Body of pancreas (tissue), 4 donors: ENCODE results near the gene P2RY8. TPM values are rescaled to one million over a fixed set of nuclear protein-coding genes. Genes with fewer than 3 reads are reported as not detected.

ENCODE experiments used
- ATAC-seq: fragments of 150-250 bp; one replicate; pipeline ENCODE4 v1.9.1; 2016
- DNase-seq, 4 donors: peaks; one replicate each; pipeline ENCODE4 v3.0.0-alpha.2; 2019
- H3K27ac ChIP-seq, 4 donors: fragments of 200-600 bp; sonication (generic); 1 replicate in 3 of 4; 2 replicates in 1 of 4; pipeline versions ENCODE4 v1.5.1 to v1.6.1; 2016 to 2019; ENCODE audit warnings: mild to moderate bottlenecking in 1 of 4, mixed read lengths in 1 of 4, moderate library complexity in 1 of 4
- H3K27me3 ChIP-seq, 2 donors: fragments of 200-600 bp; sonication (generic); one replicate each; pipeline ENCODE4 v1.6.0; 2016; ENCODE audit warnings: mild to moderate bottlenecking in 1 of 2
- H3K36me3 ChIP-seq, 2 donors: fragments of 200-600 bp; sonication (generic); replicated peaks in 1 of 2; 2 replicates each; pipeline ENCODE4 v1.5.1; 2016; ENCODE audit warnings: low read depth in 2 of 2; ENCODE audit not compliant: insufficient read depth in 1 of 2
- H3K4me1 ChIP-seq: fragments of 200-600 bp; sonication (generic); one replicate; pipeline ENCODE4 v1.6.0; 2016
- H3K4me3 ChIP-seq, 2 donors: fragments of 200-600 bp; sonication (generic); 1 replicate in 1 of 2; 2 replicates in 1 of 2; pipeline ENCODE4 v1.5.1; 2016 to 2019
- H3K9me3 ChIP-seq, 3 donors: fragments of 200-600 bp; sonication (generic); 1 replicate in 2 of 3; 2 replicates in 1 of 3; pipeline ENCODE4 v1.5.1; 2016
- CTCF ChIP-seq, 7 experiments: fragments of 450-650 bp in 4 of 7; fragments of 200-600 bp in 3 of 7; sonication (generic) in 3 of 7; IDR thresholded peaks; one replicate each; pipeline ENCODE4 v1.5.1; 2016 to 2019; ENCODE audit warnings: antibody characterized with exemption in 7 of 7
- POLR2A ChIP-seq, 3 donors: fragments of 450-650 bp; IDR thresholded peaks; one replicate each; pipeline ENCODE4 v1.6.1; 2016; ENCODE audit warnings: antibody characterized with exemption in 3 of 3, mild to moderate bottlenecking in 2 of 3
- WGBS, 2 donors: methylation state at CpG; one replicate each; pipeline ENCODE4 v1.1.5; 2017; 5-methylcytosine and 5-hydroxymethylcytosine counted together
- intact Hi-C: fragments of 100-400 bp; cut with DNase I; formaldehyde crosslinking; loops from one replicate; pipeline ENCODE4 v1.15.1; 2023
- total RNA-seq, 2 donors: library from RNA; depleted of rRNA; stranded (reverse); fragments of >200 nt; gene quantifications; one replicate each; pipeline ENCODE4 v1.1.0, GENCODE V29; 2016

P2RY8 gene
- total RNA-seq, 2 donors from 2014 or later = 0.66 to 0.78 TPM

DNA sequence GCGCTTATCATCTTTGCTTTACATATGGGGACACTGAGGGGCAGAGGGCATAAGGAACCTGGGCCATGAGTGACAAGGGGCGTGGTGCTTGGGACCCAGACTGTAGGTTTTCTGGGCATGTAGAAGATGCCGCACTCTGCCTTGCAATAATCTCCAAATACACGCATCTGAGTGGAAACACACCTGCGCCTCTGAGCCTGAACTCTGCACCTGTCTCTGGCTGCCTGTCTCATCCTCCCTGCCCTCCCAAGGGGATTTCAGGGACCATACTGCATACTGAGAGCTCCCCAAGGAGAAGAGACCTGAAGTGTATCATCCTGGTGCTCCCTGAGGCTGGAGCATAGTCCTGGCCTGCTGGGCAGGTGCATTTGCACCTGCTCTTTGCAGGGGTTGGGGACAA is 49.6 kb downstream of the P2RY8 start:
- ATAC-seq (no peak), DNase-seq (no peak)
- H3K27me3 ChIP-seq = no peaks in the 10 kb centered on the region
- WGBS, 2 donors = 74 to 76% methylated on average over 3 to 5 of the region's 5 CpGs
- TF ChIP-seq POLR2A (IDR thresholded peaks at IDR 0.05) (no peak), CTCF (IDR thresholded peaks at IDR 0.05) (no peak)
- H3K4me3 ChIP-seq = no peak overlapping the region
- intact Hi-C loops = no loop called here
- peak overlapping the region in 1 of 4 donors; percentile 12 for H3K27ac ChIP-seq
- H3K36me3 ChIP-seq = no peaks in the 10 kb centered on the region
- H3K9me3 ChIP-seq = no peaks in the 10 kb centered on the region
- H3K4me1 ChIP-seq = no peaks in the 10 kb centered on the region

- no peaks in the 10 kb centered on the region for H3K27me3 ChIP-seq
- DNase-seq = peak in 1 of 4 donors; percentile 13
- H3K4me1 ChIP-seq = no peaks in the 10 kb centered on the region
- TF ChIP-seq POLR2A (IDR thresholded peaks at IDR 0.05) (no peak), CTCF (IDR thresholded peaks at IDR 0.05) (no peak)
- ATAC-seq = peak; percentile 68
- no peak overlapping the region for H3K4me3 ChIP-seq
- intact Hi-C loops = no loop called here
- no peaks in the 10 kb centered on the region for H3K9me3 ChIP-seq
- peak overlapping the region in 2 of 4 donors; percentile 30 to 61 for H3K27ac ChIP-seq
- no peaks in the 10 kb centered on the region for H3K36me3 ChIP-seq
- WGBS, 2 donors = 48 to 62% methylated on average over 6 to 18 of the region's 18 CpGs
These were observed 50.1 kb downstream of the P2RY8 start for GRCh38 chrX:1486749-1487361.

- H3K27ac ChIP-seq = peak overlapping the region in 1 of 4 donors; percentile 61
- DNase-seq = no peak
These were observed 50.8 kb downstream of the P2RY8 start for GRCh38 chrX:1486177-1486576.

DNA sequence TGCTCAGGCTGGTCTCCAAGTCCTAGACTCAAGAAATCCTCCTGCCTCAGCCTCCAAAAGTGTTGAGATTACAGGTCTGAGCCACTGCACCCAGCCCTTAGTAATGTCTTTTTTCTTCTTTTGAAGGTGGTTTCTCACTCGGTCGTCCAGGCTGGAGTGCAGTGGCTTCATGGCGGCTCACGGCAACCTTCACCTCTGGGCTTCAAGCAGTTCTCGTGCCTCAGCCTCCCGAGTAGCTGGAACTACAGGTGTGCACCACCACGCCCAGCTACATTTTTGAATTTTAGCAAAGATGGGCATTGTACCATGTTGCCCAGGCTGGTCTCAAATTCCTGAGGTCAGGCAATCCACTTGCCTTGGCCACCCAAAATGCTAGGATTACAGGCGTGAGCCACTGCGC is 52.0 kb downstream of the P2RY8 start:
- H3K9me3 ChIP-seq = no peaks in the 10 kb centered on the region
- no peak overlapping the region for H3K27ac ChIP-seq
- TF ChIP-seq POLR2A (IDR thresholded peaks at IDR 0.05) (no peak), CTCF (IDR thresholded peaks at IDR 0.05) (no peak)
- H3K27me3 ChIP-seq = no peaks in the 10 kb centered on the region
- H3K4me1 ChIP-seq = no peaks in the 10 kb centered on the region
- H3K4me3 ChIP-seq = no peak overlapping the region
- ATAC-seq = no peak
- DNase-seq = no peak
- intact Hi-C loops = no loop called here
- H3K36me3 ChIP-seq = no peaks in the 10 kb centered on the region
- WGBS, 2 donors = 77 to 87% methylated on average over 9 of the region's 9 CpGs

More at GRCh38 chrX:1486177-1486576, 50.8 kb downstream of the P2RY8 start:
- Histone ChIP-seq H3K9me3 (no peaks in the 10 kb centered on the region), H3K27me3 (no peaks in the 10 kb centered on the region), H3K4me1 (no peaks in the 10 kb centered on the region), H3K36me3 (no peaks in the 10 kb centered on the region), H3K4me3 (no peak overlapping the region)
- intact Hi-C loops = no loop called here
- ATAC-seq = no peak
- TF ChIP-seq CTCF (IDR thresholded peaks at IDR 0.05) = no peak
- no peak for TF ChIP-seq POLR2A (IDR thresholded peaks at IDR 0.05)
- WGBS, 2 donors = 63 to 74% methylated on average over 5 of the region's 5 CpGs

- WGBS, 2 donors = 58 to 88% methylated on average over 5 of the region's 5 CpGs
- TF ChIP-seq CTCF (IDR thresholded peaks at IDR 0.05) (no peak), POLR2A (IDR thresholded peaks at IDR 0.05) (no peak)
- Histone ChIP-seq H3K27ac (no peak overlapping the region), H3K4me1 (no peaks in the 10 kb centered on the region), H3K27me3 (no peaks in the 10 kb centered on the region), H3K4me3 (no peak overlapping the region), H3K9me3 (no peaks in the 10 kb centered on the region), H3K36me3 (no peaks in the 10 kb centered on the region)
- intact Hi-C loops = no loop called here
- DNase-seq (no peak), ATAC-seq (no peak)
These were observed 52.4 kb downstream of the P2RY8 start for GRCh38 chrX:1484638-1485019.
